ENCODE results near the gene RECQL. TPM values are rescaled to one million over a fixed set of nuclear protein-coding genes. Genes with fewer than 3 reads are reported as not detected.

Gene RECQL
- polyA plus RNA-seq, 1 donor (not counting 4 experiments of a cell fraction or from before 2014, with no cell fraction given), result 41.9 TPM

DNA sequence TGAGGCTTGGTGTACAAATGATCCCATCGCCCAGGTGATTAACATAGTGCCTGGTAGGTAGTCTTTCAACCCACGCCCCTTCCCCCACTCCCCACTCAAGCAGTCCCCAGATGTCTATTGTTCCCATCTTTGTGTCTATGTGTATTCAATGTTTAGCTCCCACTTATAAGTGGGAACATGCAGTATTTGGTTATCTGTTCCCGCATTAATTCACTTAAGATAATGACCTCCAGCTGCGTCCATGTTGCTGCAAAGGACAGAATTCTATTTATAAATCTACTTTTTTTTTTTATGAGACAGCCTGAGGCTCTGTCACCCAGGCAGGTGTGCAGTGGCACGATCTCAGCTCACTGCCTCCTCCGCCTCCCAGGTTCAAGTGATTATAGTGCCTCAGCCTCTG is 40.3 kb upstream of the RECQL start:
- no peaks in the 10 kb centered on the region for H3K79me2 ChIP-seq (ENCODE audit: control insufficient read depth, insufficient read depth, low read length)
- H4K20me1 ChIP-seq (ENCODE audit: control insufficient read depth, extremely low read depth, insufficient read depth, low read length), result no peaks in the 10 kb centered on the region
- no peak overlapping the region for H3K27ac ChIP-seq (ENCODE audit: control insufficient read depth, insufficient read depth, low read length)
- no peaks in the 10 kb centered on the region for H3K9me3 ChIP-seq (ENCODE audit: control insufficient read depth, low read depth, low read length)
- TF ChIP-seq, protein P1, sequence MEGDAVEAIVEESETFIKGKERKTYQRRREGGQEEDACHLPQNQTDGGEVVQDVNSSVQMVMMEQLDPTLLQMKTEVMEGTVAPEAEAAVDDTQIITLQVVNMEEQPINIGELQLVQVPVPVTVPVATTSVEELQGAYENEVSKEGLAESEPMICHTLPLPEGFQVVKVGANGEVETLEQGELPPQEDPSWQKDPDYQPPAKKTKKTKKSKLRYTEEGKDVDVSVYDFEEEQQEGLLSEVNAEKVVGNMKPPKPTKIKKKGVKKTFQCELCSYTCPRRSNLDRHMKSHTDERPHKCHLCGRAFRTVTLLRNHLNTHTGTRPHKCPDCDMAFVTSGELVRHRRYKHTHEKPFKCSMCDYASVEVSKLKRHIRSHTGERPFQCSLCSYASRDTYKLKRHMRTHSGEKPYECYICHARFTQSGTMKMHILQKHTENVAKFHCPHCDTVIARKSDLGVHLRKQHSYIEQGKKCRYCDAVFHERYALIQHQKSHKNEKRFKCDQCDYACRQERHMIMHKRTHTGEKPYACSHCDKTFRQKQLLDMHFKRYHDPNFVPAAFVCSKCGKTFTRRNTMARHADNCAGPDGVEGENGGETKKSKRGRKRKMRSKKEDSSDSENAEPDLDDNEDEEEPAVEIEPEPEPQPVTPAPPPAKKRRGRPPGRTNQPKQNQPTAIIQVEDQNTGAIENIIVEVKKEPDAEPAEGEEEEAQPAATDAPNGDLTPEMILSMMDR (optimal IDR thresholded peaks at IDR 0.05 in 1 of 3, IDR thresholded peaks at IDR 0.05 in 1 of 3, conservative IDR thresholded peaks at IDR 0.05 in 1 of 3; ENCODE audit: extremely low read depth in 1 of 3, insufficient read depth in 2 of 3, low read length in 3 of 3), result no peak
- TF ChIP-seq EZH2 (IDR thresholded peaks at IDR 0.05; ENCODE audit: low read length), result no peak
- H3K9me1 ChIP-seq (ENCODE audit: control insufficient read depth, extremely low read depth, insufficient read depth, low read length), result no peaks in the 10 kb centered on the region
- no peaks in the 10 kb centered on the region for H3K4me1 ChIP-seq (ENCODE audit: control insufficient read depth, extremely low read depth, insufficient read depth, low read length)
- H3K4me2 ChIP-seq (ENCODE audit: control insufficient read depth, extremely low read depth, insufficient read depth, low read depth, low read length), result no peak overlapping the region
- DNase-seq (ENCODE audit: low read depth, low spot score), result no peak
- no peaks in the 10 kb centered on the region for H3K36me3 ChIP-seq (ENCODE audit: control insufficient read depth in 2 of 2, extremely low read depth in 1 of 2, insufficient read depth in 2 of 2, low read length in 2 of 2)
- H2AFZ ChIP-seq (ENCODE audit: control insufficient read depth, low read length), result no peak overlapping the region
- no peak for FAIRE-seq
- dilution Hi-C loops (cut with MboI; ENCODE audit: extremely low pct_ligation_motif_present, low sequenced_read_pairs), result no loop called here
- H3K27me3 ChIP-seq (ENCODE audit: control insufficient read depth, extremely low read depth, insufficient read depth, low read length), result no peaks in the 10 kb centered on the region
- H3K4me3 ChIP-seq (ENCODE audit: control insufficient read depth in 2 of 3, extremely low read depth in 1 of 3, insufficient read depth in 2 of 3, low read depth in 1 of 3, low read length in 3 of 3), result no peak overlapping the region
- H3K9ac ChIP-seq (ENCODE audit: control insufficient read depth, extremely low read depth, insufficient read depth, low read length), result no peak overlapping the region

DNA sequence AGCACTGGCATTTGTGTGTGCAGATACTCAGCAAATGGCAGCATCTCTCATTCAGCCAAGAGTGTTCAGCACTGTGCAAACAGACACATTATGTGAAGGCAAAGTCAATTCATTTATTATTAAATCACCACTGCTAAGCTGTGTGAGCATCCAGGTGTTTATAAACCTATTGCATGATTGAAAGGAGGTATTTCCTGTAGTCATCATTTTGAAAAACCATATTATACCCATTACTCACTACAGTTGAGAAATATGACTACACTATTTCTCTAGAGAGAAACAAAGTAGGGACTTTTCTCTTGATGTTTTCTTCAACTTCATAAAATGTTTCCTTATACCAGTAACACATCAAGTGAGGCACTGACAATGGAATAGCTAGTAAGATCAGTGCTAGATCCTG is 38.4 kb upstream of the RECQL start:
- no peaks in the 10 kb centered on the region for H3K9me1 ChIP-seq (ENCODE audit: control insufficient read depth, extremely low read depth, insufficient read depth, low read length)
- no peak overlapping the region for H3K4me3 ChIP-seq (ENCODE audit: control insufficient read depth in 2 of 3, extremely low read depth in 1 of 3, insufficient read depth in 2 of 3, low read depth in 1 of 3, low read length in 3 of 3)
- no peak overlapping the region for H3K4me2 ChIP-seq (ENCODE audit: control insufficient read depth, extremely low read depth, insufficient read depth, low read depth, low read length)
- DNase-seq (ENCODE audit: low read depth, low spot score) (no peak), FAIRE-seq (no peak)
- H3K9me3 ChIP-seq (ENCODE audit: control insufficient read depth, low read depth, low read length), result no peaks in the 10 kb centered on the region
- no peaks in the 10 kb centered on the region for H4K20me1 ChIP-seq (ENCODE audit: control insufficient read depth, extremely low read depth, insufficient read depth, low read length)
- dilution Hi-C loops (cut with MboI; ENCODE audit: extremely low pct_ligation_motif_present, low sequenced_read_pairs), result no loop called here
- no peak overlapping the region for H3K9ac ChIP-seq (ENCODE audit: control insufficient read depth, extremely low read depth, insufficient read depth, low read length)
- no peak overlapping the region for H3K27ac ChIP-seq (ENCODE audit: control insufficient read depth, insufficient read depth, low read length)
- H3K79me2 ChIP-seq (ENCODE audit: control insufficient read depth, insufficient read depth, low read length), result no peaks in the 10 kb centered on the region
- no peak overlapping the region for H2AFZ ChIP-seq (ENCODE audit: control insufficient read depth, low read length)
- no peaks in the 10 kb centered on the region for H3K4me1 ChIP-seq (ENCODE audit: control insufficient read depth, extremely low read depth, insufficient read depth, low read length)
- no peaks in the 10 kb centered on the region for H3K27me3 ChIP-seq (ENCODE audit: control insufficient read depth, extremely low read depth, insufficient read depth, low read length)
- no peaks in the 10 kb centered on the region for H3K36me3 ChIP-seq (ENCODE audit: control insufficient read depth in 2 of 2, extremely low read depth in 1 of 2, insufficient read depth in 2 of 2, low read length in 2 of 2)
- TF ChIP-seq, protein P1 (optimal IDR thresholded peaks at IDR 0.05 in 1 of 3, IDR thresholded peaks at IDR 0.05 in 1 of 3, conservative IDR thresholded peaks at IDR 0.05 in 1 of 3; ENCODE audit: extremely low read depth in 1 of 3, insufficient read depth in 2 of 3, low read length in 3 of 3), result no peak
- TF ChIP-seq EZH2 (IDR thresholded peaks at IDR 0.05; ENCODE audit: low read length), result no peak

Data from keratinocyte (primary cell).